ENCODE results near the gene NKPD1. TPM values are rescaled to one million over a fixed set of nuclear protein-coding genes. Genes with fewer than 3 reads are reported as not detected.

The NKPD1 gene
- total RNA-seq, 1 donor from 2014 or later = 0.18 TPM

- intact Hi-C loops (cut with micrococcal nuclease) = no loop called here
Measured at GRCh38 chr19:45154064-45154827, 6.5 kb downstream of the NKPD1 start.

- intact Hi-C loops (cut with micrococcal nuclease) = no loop called here
Measured at GRCh38 chr19:45153339-45154063, 7.3 kb downstream of the NKPD1 start.

GRCh38 chr19:45152504-45153338 lies 8.1 kb downstream of the NKPD1 start:
- intact Hi-C loops (cut with micrococcal nuclease) = no loop called here

- intact Hi-C loops (cut with micrococcal nuclease) = no loop called here
Measured at GRCh38 chr19:45151821-45152503, 8.8 kb downstream of the NKPD1 start.

- intact Hi-C loops (cut with micrococcal nuclease) = no loop called here
Measured at GRCh38 chr19:45151320-45151719, 9.5 kb downstream of the NKPD1 start.

GRCh38 chr19:45150751-45151281 lies 10.0 kb downstream of the NKPD1 start:
- intact Hi-C loops (cut with micrococcal nuclease) = no loop called here

- intact Hi-C loops (cut with micrococcal nuclease) = no loop called here
Measured at GRCh38 chr19:45150180-45150579, 10.6 kb downstream of the NKPD1 start.

- intact Hi-C loops (cut with micrococcal nuclease) = no loop called here
Measured at GRCh38 chr19:45149129-45149528, 11.7 kb downstream of the NKPD1 start.

GRCh38 chr19:45147835-45148676 lies 12.7 kb downstream of the NKPD1 start:
- intact Hi-C loops (cut with micrococcal nuclease) = no loop called here

- intact Hi-C loops (cut with micrococcal nuclease) = no loop called here
Measured at GRCh38 chr19:45146741-45147205, 14.0 kb downstream of the NKPD1 start.

- intact Hi-C loops (cut with micrococcal nuclease) = no loop called here
Measured at GRCh38 chr19:45146251-45146650, 14.5 kb downstream of the NKPD1 start.

GRCh38 chr19:45145270-45146189 lies 15.3 kb downstream of the NKPD1 start:
- intact Hi-C loops (cut with micrococcal nuclease) = no loop called here

- intact Hi-C loops (cut with micrococcal nuclease) = no loop called here
Measured at GRCh38 chr19:45144431-45145269, 16.1 kb downstream of the NKPD1 start.

- intact Hi-C loops (cut with micrococcal nuclease) = no loop called here
Measured at GRCh38 chr19:45142726-45143110, 18.1 kb downstream of the NKPD1 start.

GRCh38 chr19:45142016-45142725 lies 18.6 kb downstream of the NKPD1 start:
- intact Hi-C loops (cut with micrococcal nuclease) = no loop called here

- intact Hi-C loops (cut with micrococcal nuclease) = no loop called here
Measured at GRCh38 chr19:45141203-45141900, 19.4 kb downstream of the NKPD1 start.

- intact Hi-C loops (cut with micrococcal nuclease) = no loop called here
Measured at GRCh38 chr19:45140533-45140932, 20.2 kb downstream of the NKPD1 start.
